Osteocyte (in vitro differentiated cells): Measurements from ENCODE around the gene ALG9. TPM values are rescaled to one million over a fixed set of nuclear protein-coding genes. Genes with fewer than 3 reads are reported as not detected.
A peak's percentile ranks its signal among the peaks of the same experiment; 100 is the strongest.

Experiments used
- DNase-seq: peaks from one replicate; pipeline ENCODE4 v3.0.0; 2021; ENCODE audit warnings: mixed read lengths; ENCODE audit not compliant: unreplicated experiment; ENCODE audit errors: extremely low spot score
- H3K27ac Mint-ChIP-seq: one replicate; pipeline ENCODE4 v1.8.0; 2021; ENCODE audit warnings: mild to moderate bottlenecking, mixed read lengths; ENCODE audit not compliant: unreplicated experiment
- H3K27me3 Mint-ChIP-seq: one replicate; pipeline ENCODE4 v1.8.0; 2021; ENCODE audit warnings: mixed read lengths; ENCODE audit not compliant: unreplicated experiment
- H3K36me3 Mint-ChIP-seq: one replicate; pipeline ENCODE4 v1.8.0; 2021; ENCODE audit warnings: mixed read lengths; ENCODE audit not compliant: unreplicated experiment
- H3K4me1 Mint-ChIP-seq: one replicate; pipeline ENCODE4 v1.8.0; 2021; ENCODE audit warnings: mixed read lengths; ENCODE audit not compliant: unreplicated experiment
- H3K4me3 Mint-ChIP-seq: one replicate; pipeline ENCODE4 v1.8.0; 2021; ENCODE audit warnings: mild to moderate bottlenecking, moderate library complexity, mixed read lengths; ENCODE audit not compliant: unreplicated experiment
- H3K9me3 Mint-ChIP-seq: one replicate; pipeline ENCODE4 v1.8.0; 2021; ENCODE audit warnings: mixed read lengths; ENCODE audit not compliant: unreplicated experiment
- CTCF ChIP-seq: fragments of 200-600 bp; sonication (generic); IDR thresholded peaks from 2 replicates; pipeline ENCODE4 v1.5.0; 2021; ENCODE audit warnings: antibody characterized with exemption, mild to moderate bottlenecking, moderate library complexity
- total RNA-seq: library from RNA; stranded (reverse); gene quantifications from 2 replicates; pipeline ENCODE4 v1.2.1, GENCODE V29; 2021

The ALG9 gene
- total RNA-seq, 1 donor from 2014 or later, result 41.7 TPM

- no peak for DNase-seq
- H3K4me3 Mint-ChIP-seq, result peak overlapping the region; percentile 95
- TF ChIP-seq CTCF, result no peak
- H3K4me1 Mint-ChIP-seq, result peaks cover 16% of the 10 kb centered on the region
- no peaks in the 10 kb centered on the region for H3K27me3 Mint-ChIP-seq
- peaks cover 2% of the 10 kb centered on the region for H3K36me3 Mint-ChIP-seq
- H3K9me3 Mint-ChIP-seq, result no peaks in the 10 kb centered on the region
- peak overlapping the region; percentile 100 for H3K27ac Mint-ChIP-seq
Observed at GRCh38 chr11:111879637-111879960, 8.2 kb upstream of the ALG9 start.

- H3K9me3 Mint-ChIP-seq, result no peaks in the 10 kb centered on the region
- peak; percentile 97 for TF ChIP-seq CTCF
- peak within 1 kb of the TSS; percentile 100 for H3K27ac Mint-ChIP-seq
- peak within 1 kb of the TSS; percentile 95 for H3K4me3 Mint-ChIP-seq
- H3K27me3 Mint-ChIP-seq, result no peaks in the 10 kb centered on the region
- peaks cover 2% of the 10 kb centered on the region for H3K36me3 Mint-ChIP-seq
- peak; percentile 98 for DNase-seq
- peaks cover 16% of the 10 kb centered on the region for H3K4me1 Mint-ChIP-seq
Observed at GRCh38 chr11:111878849-111879636, 7.7 kb upstream of the ALG9 start, which contains the start of the genes CFAP68 and FDXACB1. TSS of gene CFAP68 (plus strand) at chr11:111879541. CDS start at chr11:111879561, 20 bp downstream. TSS of gene FDXACB1 (minus strand) at chr11:111879165. CDS start at chr11:111879132, 33 bp downstream.

GRCh38 chr11:111878385-111878848, 7.0 kb upstream of the ALG9 start:
- DNase-seq, result no peak

GRCh38 chr11:111871693-111872161, 346 bp upstream of the ALG9 start:
- Mint-ChIP-seq H3K27ac (peak overlapping the region; percentile 81), H3K4me1 (peaks cover 14% of the 10 kb centered on the region), H3K27me3 (no peaks in the 10 kb centered on the region), H3K9me3 (no peaks in the 10 kb centered on the region), H3K4me3 (peak overlapping the region; percentile 90), H3K36me3 (peaks cover 18% of the 10 kb centered on the region)
- no peak for DNase-seq
- no peak for TF ChIP-seq CTCF

More at GRCh38 chr11:111878385-111878848, 7.0 kb upstream of the ALG9 start:
- peaks cover 2% of the 10 kb centered on the region for H3K36me3 Mint-ChIP-seq
- H3K27me3 Mint-ChIP-seq, result no peaks in the 10 kb centered on the region
- H3K4me1 Mint-ChIP-seq, result peaks cover 16% of the 10 kb centered on the region
- no peak for TF ChIP-seq CTCF
- H3K27ac Mint-ChIP-seq, result peak overlapping the region; percentile 100
- no peaks in the 10 kb centered on the region for H3K9me3 Mint-ChIP-seq
- peak overlapping the region; percentile 95 for H3K4me3 Mint-ChIP-seq

GRCh38 chr11:111870522-111870885, 877 bp downstream of the ALG9 start:
- peaks cover 14% of the 10 kb centered on the region for H3K4me1 Mint-ChIP-seq
- H3K36me3 Mint-ChIP-seq, result peaks cover 24% of the 10 kb centered on the region
- H3K9me3 Mint-ChIP-seq, result no peaks in the 10 kb centered on the region
- no peak for DNase-seq
- TF ChIP-seq CTCF, result no peak
- H3K4me3 Mint-ChIP-seq, result peak overlapping the region; percentile 90
- no peaks in the 10 kb centered on the region for H3K27me3 Mint-ChIP-seq
- peak overlapping the region; percentile 85 for H3K27ac Mint-ChIP-seq
